Sigmoid colon (tissue), 7 donors: ENCODE results near the gene MYT1. TPM values are rescaled to one million over a fixed set of nuclear protein-coding genes. Genes with fewer than 3 reads are reported as not detected.

ENCODE experiments used
- DNase-seq: peaks from one replicate; pipeline ENCODE4 v3.0.0-alpha.2; 2019
- H3K27ac ChIP-seq, 4 donors: fragments of 200-600 bp; sonication (generic); one replicate each; pipeline ENCODE4 v1.5.1; 2016 to 2019; ENCODE audit warnings: mild to moderate bottlenecking in 1 of 4
- H3K27me3 ChIP-seq, 3 donors: fragments of 200-600 bp; sonication (generic); one replicate each; pipeline ENCODE4 v1.5.1; 2019; ENCODE audit warnings: mild to moderate bottlenecking in 1 of 3
- H3K36me3 ChIP-seq, 4 donors: fragments of 200-600 bp; sonication (generic); one replicate each; pipeline ENCODE4 v1.5.1; 2016 to 2019
- H3K4me1 ChIP-seq, 4 donors: fragments of 200-600 bp; sonication (generic); one replicate each; pipeline ENCODE4 v1.5.1; 2017 to 2019
- H3K4me3 ChIP-seq, 4 donors: fragments of 200-600 bp; sonication (generic); one replicate each; pipeline ENCODE4 v1.5.1; 2017 to 2019; ENCODE audit warnings: mild to moderate bottlenecking in 2 of 4, moderate library complexity in 1 of 4
- H3K9me3 ChIP-seq, 4 donors: fragments of 200-600 bp in 3 of 4; sonication (generic) in 3 of 4; one replicate each; pipeline versions ENCODE4 v1.5.1 to v1.6.1; 2013 to 2019
- EP300 ChIP-seq, 4 donors: sonication (generic); formaldehyde crosslinking; IDR thresholded peaks; one replicate each; pipeline ENCODE4 v1.6.1; 2017; ENCODE audit warnings: antibody characterized with exemption in 4 of 4
- POLR2A ChIP-seq, 2 donors: fragments of 450-650 bp; IDR thresholded peaks; one replicate each; pipeline ENCODE4 v1.6.1; 2016; ENCODE audit warnings: antibody characterized with exemption in 2 of 2, mild to moderate bottlenecking in 2 of 2, moderate library complexity in 2 of 2
- POLR2AphosphoS5 ChIP-seq, 4 donors: sonication (generic); formaldehyde crosslinking; IDR thresholded peaks; one replicate each; pipeline ENCODE4 v1.6.1; 2017; ENCODE audit warnings: antibody characterized with exemption in 4 of 4
- WGBS, 2 donors: extraction: QIAGEN DNeasy Blood & Tissue Kit; methylation state at CpG; one replicate each; pipeline ENCODE4 v1.1.7; 2013; 5-methylcytosine and 5-hydroxymethylcytosine counted together
- intact Hi-C: fragments of 100-400 bp; cut with DNase I; formaldehyde crosslinking; loops from one replicate; pipeline ENCODE4 v1.15.1; 2023
- polyA plus RNA-seq, 3 donors: library from polyadenylated mRNA; stranded (reverse); fragments of 200-250 nt; gene quantifications; one replicate each; pipeline ENCODE4 v1.2.3, GENCODE V29; 2013
- total RNA-seq, 4 donors: library from RNA; depleted of rRNA; stranded (reverse); fragments of >200 nt; gene quantifications; one replicate each; pipeline ENCODE4 v1.1.0, GENCODE V29; 2016
- TF ChIP-seq, protein P1 (sequence below), 4 experiments: fragments of 450-650 bp in 3 of 4; fragments of 200-600 bp in 1 of 4; IDR thresholded peaks; one replicate each; pipeline ENCODE4 v1.5.1; 2016 to 2019; ENCODE audit warnings: antibody characterized with exemption in 4 of 4, mild to moderate bottlenecking in 3 of 4, moderate library complexity in 2 of 4
- donor health status: healthy with polysubstance abuse.
- donor health status: Bipolar disorder and iron deficiency.
- donor health status: healthy.

MYT1 gene
- total and polyA plus RNA-seq, 7 donors = under 0.01 to 1.1 (median 0.27) TPM; not detected in 2

DNA sequence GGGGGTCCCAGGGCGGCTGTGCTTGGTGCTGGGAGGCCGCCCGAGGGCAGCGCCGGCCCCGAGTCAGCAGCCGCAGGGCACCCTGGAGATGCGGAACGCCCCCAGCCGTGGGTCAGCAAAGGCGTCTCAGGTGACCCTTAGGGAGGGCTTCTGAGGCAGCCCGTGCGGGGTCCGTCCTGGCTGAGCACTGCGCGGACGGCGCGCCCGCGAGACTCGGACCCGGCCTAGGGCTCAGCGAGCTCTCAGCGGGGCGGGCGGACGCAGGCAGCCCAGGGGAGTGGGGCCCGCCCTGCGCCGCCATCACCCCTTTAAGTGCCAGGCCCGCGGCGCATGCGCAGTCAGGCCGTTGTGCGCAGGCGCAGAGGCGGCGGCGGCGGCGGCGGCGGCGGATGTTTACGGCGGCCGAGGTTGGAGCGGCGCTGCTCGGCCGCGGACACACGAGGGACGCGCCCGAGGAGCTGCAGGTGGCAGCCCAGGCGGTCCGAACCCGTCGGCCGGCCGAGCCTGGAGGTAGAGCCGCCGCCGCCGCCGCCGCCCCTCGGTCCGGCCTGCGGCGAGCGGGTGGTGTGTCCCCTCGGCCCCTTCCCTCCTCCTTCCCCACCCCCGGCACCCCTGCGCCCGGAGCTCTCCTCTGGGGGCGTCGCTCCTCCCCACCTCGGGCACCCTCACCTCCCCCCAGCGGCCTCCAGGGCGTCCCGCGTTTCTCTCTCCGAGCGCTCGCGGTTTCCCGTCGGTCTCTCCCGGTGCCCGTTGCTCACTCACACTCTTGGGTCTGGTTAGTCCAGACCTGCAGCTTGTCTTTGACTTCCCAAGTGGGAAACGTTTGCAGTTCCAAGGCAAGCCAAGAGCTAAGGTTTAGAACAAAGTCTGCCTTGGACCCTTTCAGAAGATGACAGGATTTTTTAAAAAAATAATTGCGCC, 91.4 kb downstream of the MYT1 start, which contains the start of gene PCMTD2:
PCMTD2 (plus strand) TSS at position 388 of the 921 bp plus-strand sequence. CDS start 4,218 bp downstream, outside the sequence.
- Histone ChIP-seq H3K4me1 (peaks cover 0 to 44% (median 30%) of the 10 kb centered on the region in 4 donors), H3K4me3 (peak within 1 kb of the TSS; percentile 81 to 100 (median 97)), H3K9me3 (no peaks in the 10 kb centered on the region), H3K27me3 (no peaks in the 10 kb centered on the region), H3K36me3 (no peaks in the 10 kb centered on the region), H3K27ac (peak within 1 kb of the TSS; percentile 84 to 94 (median 90))
- intact Hi-C loops = no loop called here
- TF ChIP-seq POLR2AphosphoS5 (IDR thresholded peaks at IDR 0.05) (peak in 3 of 4 donors; percentile 42 to 61 (median 61)), EP300 (IDR thresholded peaks at IDR 0.05) (no peak), POLR2A (IDR thresholded peaks at IDR 0.05) (no peak)
- TF ChIP-seq, protein P1, sequence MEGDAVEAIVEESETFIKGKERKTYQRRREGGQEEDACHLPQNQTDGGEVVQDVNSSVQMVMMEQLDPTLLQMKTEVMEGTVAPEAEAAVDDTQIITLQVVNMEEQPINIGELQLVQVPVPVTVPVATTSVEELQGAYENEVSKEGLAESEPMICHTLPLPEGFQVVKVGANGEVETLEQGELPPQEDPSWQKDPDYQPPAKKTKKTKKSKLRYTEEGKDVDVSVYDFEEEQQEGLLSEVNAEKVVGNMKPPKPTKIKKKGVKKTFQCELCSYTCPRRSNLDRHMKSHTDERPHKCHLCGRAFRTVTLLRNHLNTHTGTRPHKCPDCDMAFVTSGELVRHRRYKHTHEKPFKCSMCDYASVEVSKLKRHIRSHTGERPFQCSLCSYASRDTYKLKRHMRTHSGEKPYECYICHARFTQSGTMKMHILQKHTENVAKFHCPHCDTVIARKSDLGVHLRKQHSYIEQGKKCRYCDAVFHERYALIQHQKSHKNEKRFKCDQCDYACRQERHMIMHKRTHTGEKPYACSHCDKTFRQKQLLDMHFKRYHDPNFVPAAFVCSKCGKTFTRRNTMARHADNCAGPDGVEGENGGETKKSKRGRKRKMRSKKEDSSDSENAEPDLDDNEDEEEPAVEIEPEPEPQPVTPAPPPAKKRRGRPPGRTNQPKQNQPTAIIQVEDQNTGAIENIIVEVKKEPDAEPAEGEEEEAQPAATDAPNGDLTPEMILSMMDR (IDR thresholded peaks at IDR 0.05) = no peak
- DNase-seq = peak; percentile 86
- 0% methylated on average over 96 of the region's 96 CpGs for WGBS, 2 donors

DNA sequence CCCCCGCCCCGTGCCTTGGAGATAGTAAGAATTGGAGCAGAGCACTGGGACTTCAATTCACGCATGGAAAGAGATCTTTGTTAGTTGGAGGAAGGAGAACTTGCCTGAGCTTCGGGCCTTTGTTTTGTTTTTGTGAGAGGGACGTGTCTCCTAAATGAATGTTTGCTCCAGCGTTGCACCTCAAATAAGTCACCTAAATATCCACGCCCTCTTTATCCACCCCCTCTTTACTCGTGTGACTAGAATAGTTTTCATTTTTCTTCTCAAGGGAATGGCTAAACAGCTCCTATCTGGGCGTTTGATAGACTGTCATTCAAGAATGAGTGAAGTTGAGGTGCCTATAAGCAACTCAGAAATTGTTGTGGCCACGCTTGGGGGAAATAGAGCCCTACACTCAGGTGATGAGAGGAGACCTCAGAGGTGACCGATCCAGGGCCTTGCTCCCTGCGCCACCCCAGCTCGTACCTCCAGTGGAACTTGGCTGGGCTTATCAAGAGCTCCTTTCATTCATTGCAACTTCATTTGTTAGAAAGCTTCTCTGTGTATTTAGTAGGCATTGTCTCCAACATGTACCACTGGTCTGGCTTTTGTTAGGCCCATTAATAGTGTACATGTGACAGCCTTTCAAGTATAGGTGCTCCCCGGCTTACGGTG, 92.2 kb downstream of the MYT1 start:
- Histone ChIP-seq H3K9me3 (no peaks in the 10 kb centered on the region), H3K36me3 (no peaks in the 10 kb centered on the region), H3K4me1 (peaks cover 0 to 52% (median 37%) of the 10 kb centered on the region in 4 donors), H3K27ac (peak overlapping the region; percentile 84 to 94 (median 90)), H3K4me3 (peak overlapping the region; percentile 81 to 100 (median 97)), H3K27me3 (no peaks in the 10 kb centered on the region)
- 21 to 23% methylated on average over 15 of the region's 15 CpGs for WGBS, 2 donors
- TF ChIP-seq, protein P1 (IDR thresholded peaks at IDR 0.05) = no peak
- TF ChIP-seq EP300 (IDR thresholded peaks at IDR 0.05) (no peak), POLR2A (IDR thresholded peaks at IDR 0.05) (no peak), POLR2AphosphoS5 (IDR thresholded peaks at IDR 0.05) (no peak)
- DNase-seq = no peak
- intact Hi-C loops = no loop called here

DNA sequence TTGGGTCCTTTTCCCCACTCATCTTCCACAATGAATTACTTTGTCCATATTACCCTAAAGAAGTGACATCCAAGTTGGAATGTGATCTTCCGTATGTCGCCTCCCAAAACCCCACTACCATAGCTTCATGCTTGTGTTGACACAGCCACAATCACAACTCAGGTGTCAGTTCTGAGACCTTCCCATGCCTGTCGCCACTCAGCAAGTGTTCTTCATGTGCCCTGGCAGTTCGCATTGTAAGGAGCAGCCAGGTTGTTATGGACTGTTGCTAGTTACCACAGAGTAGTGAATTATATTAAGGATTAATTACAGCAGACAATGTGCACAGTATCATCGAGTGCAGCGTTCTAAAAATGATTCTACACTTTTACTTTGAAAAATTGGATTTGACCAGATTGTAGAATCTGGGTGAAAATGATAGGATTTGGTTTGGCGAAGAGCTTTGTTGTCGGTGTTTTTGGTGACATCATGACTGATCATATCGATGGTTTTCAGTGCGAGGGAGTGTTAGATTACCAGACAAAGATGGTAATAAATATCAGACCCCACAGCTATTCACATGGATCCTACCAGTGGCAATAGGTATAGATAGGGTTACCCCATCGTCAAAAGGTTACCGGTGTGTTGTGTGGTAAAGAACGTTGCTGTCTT, 93.0 kb downstream of the MYT1 start:
- Histone ChIP-seq H3K36me3 (no peaks in the 10 kb centered on the region), H3K27me3 (no peaks in the 10 kb centered on the region), H3K4me3 (no peak overlapping the region), H3K9me3 (no peaks in the 10 kb centered on the region), H3K27ac (no peak overlapping the region), H3K4me1 (peaks cover 0 to 57% (median 40%) of the 10 kb centered on the region in 4 donors)
- DNase-seq = no peak
- 93 to 94% methylated on average over 13 of the region's 13 CpGs for WGBS, 2 donors
- TF ChIP-seq POLR2AphosphoS5 (IDR thresholded peaks at IDR 0.05) (no peak), POLR2A (IDR thresholded peaks at IDR 0.05) (no peak), EP300 (IDR thresholded peaks at IDR 0.05) (no peak)
- TF ChIP-seq, protein P1 (IDR thresholded peaks at IDR 0.05) = no peak
- intact Hi-C loops = no loop called here

DNA sequence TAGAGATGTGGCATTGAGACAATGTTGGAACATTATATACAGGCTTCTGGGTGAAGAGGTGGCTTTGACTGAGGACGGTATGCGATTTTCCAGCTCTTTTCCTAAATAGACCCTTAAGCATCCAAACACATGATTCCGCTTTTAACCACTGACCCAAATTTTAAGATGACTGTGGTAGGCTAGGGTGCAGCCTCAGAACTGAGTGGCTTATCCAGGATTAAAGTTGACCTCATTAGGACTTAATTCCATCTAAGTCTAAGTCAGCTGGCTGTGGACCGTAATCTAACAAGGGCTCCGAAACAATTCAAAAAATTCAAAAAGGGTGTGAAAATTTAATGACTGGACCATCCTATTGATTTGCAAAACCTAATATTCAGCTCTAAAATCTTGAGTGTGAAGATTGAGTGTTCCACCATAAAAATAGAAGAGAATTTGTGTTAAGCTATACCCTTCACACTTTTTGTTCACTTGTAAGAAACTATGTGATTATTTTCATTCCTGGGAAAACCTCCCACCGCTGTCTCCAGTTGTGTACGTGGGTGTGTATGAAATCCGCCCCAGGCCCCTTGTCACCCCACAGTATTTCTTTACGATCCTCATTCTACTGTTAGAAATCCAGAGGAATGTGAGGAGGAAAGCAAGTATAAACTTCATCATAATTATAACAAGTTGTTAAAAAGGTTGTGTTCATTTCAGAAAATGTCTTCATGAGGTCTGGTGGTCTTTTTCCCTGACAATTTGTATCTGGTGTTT, 94.0 kb downstream of the MYT1 start:
- no peak overlapping the region for H3K27ac ChIP-seq
- no peaks in the 10 kb centered on the region for H3K36me3 ChIP-seq
- no peak for DNase-seq
- no peak overlapping the region for H3K4me3 ChIP-seq
- intact Hi-C loops = no loop called here
- TF ChIP-seq, protein P1 (IDR thresholded peaks at IDR 0.05) = no peak
- TF ChIP-seq POLR2A (IDR thresholded peaks at IDR 0.05) (no peak), EP300 (IDR thresholded peaks at IDR 0.05) (no peak), POLR2AphosphoS5 (IDR thresholded peaks at IDR 0.05) (no peak)
- no peaks in the 10 kb centered on the region for H3K27me3 ChIP-seq
- H3K4me1 ChIP-seq = peaks cover 0 to 60% (median 40%) of the 10 kb centered on the region in 4 donors
- H3K9me3 ChIP-seq = no peaks in the 10 kb centered on the region
- 87 to 91% methylated on average over 9 of the region's 9 CpGs for WGBS, 2 donors
